PC-3 (cell line): Measurements from ENCODE around the gene CETN1.

ENCODE experiments used
- EZH2 ChIP-seq: fragments of 300-600 bp; sonication (generic); IDR thresholded peaks from one replicate; pipeline ENCODE4 v1.6.1; 2017; ENCODE audit warnings: antibody characterized with exemption, mild to moderate bottlenecking, low read length; ENCODE audit not compliant: unreplicated experiment
- EZH2phosphoT487 ChIP-seq: fragments of 300-600 bp; sonication (generic); IDR thresholded peaks from 2 replicates; pipeline ENCODE4 v1.6.1; 2018; ENCODE audit warnings: mild to moderate bottlenecking, antibody characterized with exemption, low read length, borderline replicate concordance
- TF ChIP-seq, protein P1 (sequence below): fragments of 300-600 bp; sonication (generic); conservative IDR thresholded peaks from 2 replicates; pipeline ENCODE4 v1.5.1; 2017; ENCODE audit warnings: antibody characterized with exemption, low read depth, mild to moderate bottlenecking, low read length

DNA sequence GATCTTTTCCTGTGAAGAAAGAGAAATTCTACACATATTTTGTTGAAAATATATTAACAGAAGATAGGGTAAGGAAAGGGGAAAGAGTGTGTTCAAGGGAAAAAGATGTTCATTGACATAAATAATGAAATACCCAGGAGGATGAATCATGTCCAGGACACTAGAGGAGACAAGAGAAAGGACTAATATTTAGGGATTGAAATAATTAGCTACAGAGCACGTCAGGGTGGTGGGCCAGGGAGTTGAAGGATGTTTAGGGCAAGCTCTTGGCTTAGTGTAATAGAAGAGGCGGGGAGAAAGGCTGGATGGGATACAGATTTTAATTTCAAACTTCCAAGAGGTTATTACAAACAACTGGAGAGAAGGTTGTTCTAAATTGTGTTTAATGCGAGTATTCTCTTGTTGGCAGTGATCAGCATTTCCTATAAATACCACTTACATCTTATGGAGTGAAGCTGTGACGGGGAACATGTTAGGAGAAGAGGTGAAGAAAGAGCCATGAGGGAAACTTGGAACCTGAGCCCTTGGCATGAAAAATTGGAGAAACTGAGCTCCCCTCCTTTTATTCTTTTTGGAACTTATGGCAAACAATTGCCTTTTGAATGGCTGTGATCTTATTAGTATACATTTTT lies 36.6 kb upstream of the CETN1 start:
- TF ChIP-seq, protein P1, sequence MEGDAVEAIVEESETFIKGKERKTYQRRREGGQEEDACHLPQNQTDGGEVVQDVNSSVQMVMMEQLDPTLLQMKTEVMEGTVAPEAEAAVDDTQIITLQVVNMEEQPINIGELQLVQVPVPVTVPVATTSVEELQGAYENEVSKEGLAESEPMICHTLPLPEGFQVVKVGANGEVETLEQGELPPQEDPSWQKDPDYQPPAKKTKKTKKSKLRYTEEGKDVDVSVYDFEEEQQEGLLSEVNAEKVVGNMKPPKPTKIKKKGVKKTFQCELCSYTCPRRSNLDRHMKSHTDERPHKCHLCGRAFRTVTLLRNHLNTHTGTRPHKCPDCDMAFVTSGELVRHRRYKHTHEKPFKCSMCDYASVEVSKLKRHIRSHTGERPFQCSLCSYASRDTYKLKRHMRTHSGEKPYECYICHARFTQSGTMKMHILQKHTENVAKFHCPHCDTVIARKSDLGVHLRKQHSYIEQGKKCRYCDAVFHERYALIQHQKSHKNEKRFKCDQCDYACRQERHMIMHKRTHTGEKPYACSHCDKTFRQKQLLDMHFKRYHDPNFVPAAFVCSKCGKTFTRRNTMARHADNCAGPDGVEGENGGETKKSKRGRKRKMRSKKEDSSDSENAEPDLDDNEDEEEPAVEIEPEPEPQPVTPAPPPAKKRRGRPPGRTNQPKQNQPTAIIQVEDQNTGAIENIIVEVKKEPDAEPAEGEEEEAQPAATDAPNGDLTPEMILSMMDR, result no peak
- TF ChIP-seq EZH2phosphoT487, result no peak
- TF ChIP-seq EZH2, result no peak
